ENCODE measurements around the gene LRFN4.

Gene LRFN4

GRCh38 chr11:66869567-66869870 is 12.7 kb downstream of the LRFN4 start:
- Histone ChIP-seq H3K9ac (ENCODE audit: low read length) (no peak overlapping the region), H3K4me3 (ENCODE audit: low read length) (no peak overlapping the region), H3K36me3 (ENCODE audit: control insufficient read depth, low read depth, low read length) (no peaks in the 10 kb centered on the region), H3K27ac (ENCODE audit: low read length) (no peak overlapping the region), H3K9me3 (ENCODE audit: control insufficient read depth, low read depth, low read length) (no peaks in the 10 kb centered on the region), H3K27me3 (ENCODE audit: control insufficient read depth, insufficient read depth, low read length) (no peaks in the 10 kb centered on the region), H3K4me1 (ENCODE audit: control insufficient read depth, low read depth, low read length) (peaks cover 3% of the 10 kb centered on the region)

- no peaks in the 10 kb centered on the region for H3K36me3 ChIP-seq (ENCODE audit: control insufficient read depth, low read depth, low read length)
- H3K4me1 ChIP-seq (ENCODE audit: control insufficient read depth, low read depth, low read length): peaks cover 3% of the 10 kb centered on the region
- H3K9me3 ChIP-seq (ENCODE audit: control insufficient read depth, low read depth, low read length): no peaks in the 10 kb centered on the region
- H3K27ac ChIP-seq (ENCODE audit: low read length): no peak overlapping the region
- H3K9ac ChIP-seq (ENCODE audit: low read length): no peak overlapping the region
- no peaks in the 10 kb centered on the region for H3K27me3 ChIP-seq (ENCODE audit: control insufficient read depth, insufficient read depth, low read length)
- no peak overlapping the region for H3K4me3 ChIP-seq (ENCODE audit: low read length)
Measured at GRCh38 chr11:66870131-66870530, 13.3 kb downstream of the LRFN4 start.

- H3K27ac ChIP-seq (ENCODE audit: low read length): no peak overlapping the region
- H3K4me3 ChIP-seq (ENCODE audit: low read length): no peak overlapping the region
- H3K4me1 ChIP-seq (ENCODE audit: control insufficient read depth, low read depth, low read length): peaks cover 3% of the 10 kb centered on the region
- no peaks in the 10 kb centered on the region for H3K9me3 ChIP-seq (ENCODE audit: control insufficient read depth, low read depth, low read length)
- no peaks in the 10 kb centered on the region for H3K27me3 ChIP-seq (ENCODE audit: control insufficient read depth, insufficient read depth, low read length)
- no peaks in the 10 kb centered on the region for H3K36me3 ChIP-seq (ENCODE audit: control insufficient read depth, low read depth, low read length)
- no peak overlapping the region for H3K9ac ChIP-seq (ENCODE audit: low read length)
Measured at GRCh38 chr11:66870616-66871520, 14.0 kb downstream of the LRFN4 start.

DNA sequence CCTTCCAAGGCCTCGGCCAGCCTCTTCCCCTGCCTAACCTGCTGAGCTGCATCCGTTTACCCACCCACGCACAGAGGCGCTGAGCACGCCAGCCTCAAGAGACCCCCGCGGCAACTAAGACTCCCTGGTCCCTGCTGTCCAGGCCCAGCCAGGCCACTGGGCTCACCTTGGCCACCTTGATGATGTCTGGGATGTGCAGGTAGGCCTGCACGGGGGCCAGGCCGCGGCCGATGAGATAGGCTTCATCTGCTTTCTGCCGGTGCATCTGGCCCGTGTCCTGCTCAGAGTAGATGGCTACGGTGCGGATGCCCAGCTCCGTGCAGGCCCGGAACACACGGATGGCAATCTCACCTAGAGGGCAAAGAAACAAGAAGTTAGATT is 14.6 kb downstream of the LRFN4 start:
- Histone ChIP-seq H3K9me3 (ENCODE audit: control insufficient read depth, low read depth, low read length) (no peaks in the 10 kb centered on the region), H3K4me1 (ENCODE audit: control insufficient read depth, low read depth, low read length) (peaks cover 3% of the 10 kb centered on the region), H3K9ac (ENCODE audit: low read length) (no peak overlapping the region), H3K27me3 (ENCODE audit: control insufficient read depth, insufficient read depth, low read length) (no peaks in the 10 kb centered on the region), H3K4me3 (ENCODE audit: low read length) (no peak overlapping the region), H3K36me3 (ENCODE audit: control insufficient read depth, low read depth, low read length) (no peaks in the 10 kb centered on the region), H3K27ac (ENCODE audit: low read length) (no peak overlapping the region)

GRCh38 chr11:66874232-66874631 is 17.4 kb downstream of the LRFN4 start:
- Histone ChIP-seq H3K9ac (ENCODE audit: low read length) (no peak overlapping the region), H3K9me3 (ENCODE audit: control insufficient read depth, low read depth, low read length) (no peaks in the 10 kb centered on the region), H3K36me3 (ENCODE audit: control insufficient read depth, low read depth, low read length) (no peaks in the 10 kb centered on the region), H3K27ac (ENCODE audit: low read length) (no peak overlapping the region), H3K4me1 (ENCODE audit: control insufficient read depth, low read depth, low read length) (no peaks in the 10 kb centered on the region), H3K4me3 (ENCODE audit: low read length) (no peak overlapping the region), H3K27me3 (ENCODE audit: control insufficient read depth, insufficient read depth, low read length) (no peaks in the 10 kb centered on the region)

DNA sequence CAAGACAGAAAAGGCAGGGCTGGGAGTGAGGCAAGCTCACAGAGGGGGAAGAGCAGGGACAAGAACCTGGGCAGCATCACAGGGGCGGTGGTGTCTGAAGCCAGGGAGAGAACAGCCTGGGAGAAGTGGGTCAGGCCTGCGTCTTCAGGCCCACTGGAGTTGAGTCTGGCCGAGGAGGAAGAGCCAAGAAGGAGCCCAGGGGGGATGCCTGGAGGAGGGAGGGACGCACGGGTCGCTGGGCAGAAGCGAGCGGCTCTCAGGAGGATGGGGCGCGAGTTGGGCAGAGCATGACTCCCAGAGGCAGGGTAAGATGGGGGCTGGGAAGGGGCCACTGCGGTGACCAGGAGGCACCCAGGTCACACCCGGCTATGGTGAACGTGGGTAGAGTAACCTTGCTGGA is 18.5 kb downstream of the LRFN4 start:
- Histone ChIP-seq H3K36me3 (ENCODE audit: control insufficient read depth, low read depth, low read length) (no peaks in the 10 kb centered on the region), H3K4me3 (ENCODE audit: low read length) (no peak overlapping the region), H3K4me1 (ENCODE audit: control insufficient read depth, low read depth, low read length) (peaks cover under 1% of the 10 kb centered on the region), H3K27me3 (ENCODE audit: control insufficient read depth, insufficient read depth, low read length) (no peaks in the 10 kb centered on the region), H3K9me3 (ENCODE audit: control insufficient read depth, low read depth, low read length) (no peaks in the 10 kb centered on the region), H3K9ac (ENCODE audit: low read length) (no peak overlapping the region), H3K27ac (ENCODE audit: low read length) (no peak overlapping the region)

DNA sequence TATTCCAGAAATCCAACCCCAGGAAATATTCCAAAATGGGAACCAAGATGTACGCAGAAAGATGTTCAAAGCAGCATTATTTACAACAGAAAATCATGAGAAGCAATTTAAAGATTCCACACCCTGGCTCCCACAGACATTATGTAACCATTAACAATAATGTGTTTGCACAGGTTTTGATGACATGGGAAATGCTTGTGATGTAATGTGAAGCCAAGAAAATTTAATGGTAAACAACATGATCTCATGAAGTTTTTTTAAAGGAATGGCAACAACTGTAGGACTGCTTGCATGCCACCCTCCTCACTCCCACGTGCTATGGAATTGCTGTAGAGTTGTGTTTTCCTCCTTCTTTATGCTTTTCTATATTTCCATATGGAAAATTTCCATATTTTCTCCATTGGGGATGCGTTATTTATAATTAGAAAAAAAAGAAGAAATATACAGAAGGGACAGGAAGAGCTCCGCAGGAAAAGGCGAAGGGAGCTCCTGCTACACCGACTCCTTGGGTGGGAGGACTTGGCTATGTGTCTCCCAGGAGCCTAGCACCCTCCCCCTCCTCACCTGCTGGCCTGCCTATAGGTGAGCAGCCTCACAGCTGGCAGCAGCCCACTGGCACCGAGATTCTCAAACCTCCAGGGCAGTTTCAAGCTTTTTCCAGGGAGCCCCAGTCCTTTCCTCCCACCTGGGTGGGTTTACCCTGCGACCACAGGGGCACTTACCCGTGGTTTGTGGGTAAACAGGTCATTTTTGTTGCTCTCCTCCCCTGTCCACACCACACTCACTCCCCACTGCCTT is 20.9 kb downstream of the LRFN4 start:
- peaks cover 9% of the 10 kb centered on the region for H3K4me1 ChIP-seq (ENCODE audit: control insufficient read depth, low read depth, low read length)
- no peaks in the 10 kb centered on the region for H3K36me3 ChIP-seq (ENCODE audit: control insufficient read depth, low read depth, low read length)
- no peak overlapping the region for H3K27ac ChIP-seq (ENCODE audit: low read length)
- no peaks in the 10 kb centered on the region for H3K27me3 ChIP-seq (ENCODE audit: control insufficient read depth, insufficient read depth, low read length)
- no peak overlapping the region for H3K4me3 ChIP-seq (ENCODE audit: low read length)
- no peak overlapping the region for H3K9ac ChIP-seq (ENCODE audit: low read length)
- H3K9me3 ChIP-seq (ENCODE audit: control insufficient read depth, low read depth, low read length): no peaks in the 10 kb centered on the region

GRCh38 chr11:66878474-66878873 is 21.6 kb downstream of the LRFN4 start:
- Histone ChIP-seq H3K27me3 (ENCODE audit: control insufficient read depth, insufficient read depth, low read length) (no peaks in the 10 kb centered on the region), H3K36me3 (ENCODE audit: control insufficient read depth, low read depth, low read length) (no peaks in the 10 kb centered on the region), H3K9ac (ENCODE audit: low read length) (no peak overlapping the region), H3K9me3 (ENCODE audit: control insufficient read depth, low read depth, low read length) (no peaks in the 10 kb centered on the region), H3K4me1 (ENCODE audit: control insufficient read depth, low read depth, low read length) (peaks cover 9% of the 10 kb centered on the region), H3K4me3 (ENCODE audit: low read length) (no peak overlapping the region), H3K27ac (ENCODE audit: low read length) (no peak overlapping the region)

- H3K4me3 ChIP-seq (ENCODE audit: low read length): no peak overlapping the region
- peaks cover 9% of the 10 kb centered on the region for H3K4me1 ChIP-seq (ENCODE audit: control insufficient read depth, low read depth, low read length)
- no peak overlapping the region for H3K27ac ChIP-seq (ENCODE audit: low read length)
- no peak overlapping the region for H3K9ac ChIP-seq (ENCODE audit: low read length)
- no peaks in the 10 kb centered on the region for H3K27me3 ChIP-seq (ENCODE audit: control insufficient read depth, insufficient read depth, low read length)
- H3K9me3 ChIP-seq (ENCODE audit: control insufficient read depth, low read depth, low read length): no peaks in the 10 kb centered on the region
- no peaks in the 10 kb centered on the region for H3K36me3 ChIP-seq (ENCODE audit: control insufficient read depth, low read depth, low read length)
Measured at GRCh38 chr11:66879000-66879399, 22.1 kb downstream of the LRFN4 start.

DNA sequence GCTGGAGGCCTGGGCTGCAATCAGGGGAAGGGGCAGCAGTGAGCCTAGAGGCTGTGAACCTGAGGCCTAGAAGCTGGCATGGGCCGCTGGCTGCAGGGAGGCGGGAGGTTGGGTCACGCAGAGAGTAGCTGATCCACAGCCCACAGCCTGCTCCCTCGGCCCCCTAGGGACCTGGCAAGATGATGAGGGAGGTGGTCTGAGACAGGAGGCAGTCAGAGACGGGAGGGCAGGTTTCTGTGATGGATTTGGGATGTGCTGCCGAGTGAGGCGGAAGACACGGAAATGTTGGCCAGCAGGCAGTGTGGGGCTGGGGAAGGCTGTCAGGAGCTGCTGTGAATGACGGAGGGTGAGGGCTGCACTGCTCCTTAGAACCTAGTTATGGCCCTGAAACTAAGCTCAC is 22.7 kb downstream of the LRFN4 start:
- H3K9me3 ChIP-seq (ENCODE audit: control insufficient read depth, low read depth, low read length): no peaks in the 10 kb centered on the region
- no peak overlapping the region for H3K27ac ChIP-seq (ENCODE audit: low read length)
- peaks cover 9% of the 10 kb centered on the region for H3K4me1 ChIP-seq (ENCODE audit: control insufficient read depth, low read depth, low read length)
- H3K9ac ChIP-seq (ENCODE audit: low read length): no peak overlapping the region
- no peaks in the 10 kb centered on the region for H3K27me3 ChIP-seq (ENCODE audit: control insufficient read depth, insufficient read depth, low read length)
- H3K36me3 ChIP-seq (ENCODE audit: control insufficient read depth, low read depth, low read length): no peaks in the 10 kb centered on the region
- H3K4me3 ChIP-seq (ENCODE audit: low read length): no peak overlapping the region

GRCh38 chr11:66879999-66880398 is 23.1 kb downstream of the LRFN4 start:
- Histone ChIP-seq H3K9ac (ENCODE audit: low read length) (no peak overlapping the region), H3K36me3 (ENCODE audit: control insufficient read depth, low read depth, low read length) (no peaks in the 10 kb centered on the region), H3K27ac (ENCODE audit: low read length) (no peak overlapping the region), H3K27me3 (ENCODE audit: control insufficient read depth, insufficient read depth, low read length) (no peaks in the 10 kb centered on the region), H3K4me3 (ENCODE audit: low read length) (no peak overlapping the region), H3K9me3 (ENCODE audit: control insufficient read depth, low read depth, low read length) (no peaks in the 10 kb centered on the region), H3K4me1 (ENCODE audit: control insufficient read depth, low read depth, low read length) (peaks cover 9% of the 10 kb centered on the region)

All from iPS-18a (cell line).